H1 (cell line): ENCODE data around the gene CRISPLD2. TPM values are rescaled to one million over a fixed set of nuclear protein-coding genes. Genes with fewer than 3 reads are reported as not detected.

Experiments
- ASH2L ChIP-seq: fragments of 200-600, 300-600 bp; sonication (generic); IDR thresholded peaks from one replicate; pipeline ENCODE4 v1.7.1; 2017; ENCODE audit warnings: low read length
- polyA plus RNA-seq, 7 experiments: library from polyadenylated mRNA; depleted of rRNA in 3 of 7; stranded (reverse) in 5 of 7; unstranded in 2 of 7; fragments of >200 nt in 5 of 7; fragments of 200-250 nt in 2 of 7; gene quantifications; 1 replicate in 5 of 7; 2 replicates in 1 of 7; 4 replicates in 1 of 7; pipeline versions ENCODE4 v1.2.1 to v1.2.3, GENCODE V29; 2011 to 2013; ENCODE audit warnings: missing spikeins in 2 of 7, mixed read lengths in 2 of 7
- total RNA-seq: library from RNA; stranded (reverse); fragmentation: NEBNext Ultra II Directional; extraction: Animal tissue kit (Norgen Biotek cat#: 25700); gene quantifications from 2 replicates; pipeline ENCODE4 v1.2.1, GENCODE V29; 2021

The CRISPLD2 gene
- total and polyA plus RNA-seq, 2 of the 8 experiments (the other 6 are each of a cell fraction or from before 2014, with no cell fraction given), result 2.7 to 5.1 TPM

GRCh38 chr16:84913315-84913714 is 93.5 kb downstream of the CRISPLD2 start (continued):
- no peak for TF ChIP-seq ASH2L
